Smooth muscle cell (in vitro differentiated cells): ENCODE data around the gene RTN4. TPM values are rescaled to one million over a fixed set of nuclear protein-coding genes. Genes with fewer than 3 reads are reported as not detected.

Experiments
- DNase-seq: peaks from one replicate; lab custom pipeline; 2025; ENCODE audit not compliant: unreplicated experiment; lab: John Stamatoyannopoulos, UW
- H2AFZ ChIP-seq: fragments of 200-600 bp; sonication (generic); 2 replicates; pipeline ENCODE4 v1.6.0; 2016; ENCODE audit warnings: antibody characterized with exemption, low read depth, mild to moderate bottlenecking
- H3F3A ChIP-seq: fragments of 200-600 bp; sonication (generic); 2 replicates; pipeline ENCODE4 v1.6.0; 2017; ENCODE audit warnings: antibody characterized with exemption, low read depth
- H3K27ac ChIP-seq: fragments of 200-600 bp; sonication (generic); 2 replicates; pipeline ENCODE4 v1.5.1; 2016; ENCODE audit warnings: low read depth, mild to moderate bottlenecking
- H3K27me3 ChIP-seq: fragments of 200-600 bp; sonication (generic); 2 replicates; pipeline ENCODE4 v1.6.1; 2016; ENCODE audit warnings: low read depth, mild to moderate bottlenecking
- H3K36me3 ChIP-seq: fragments of 200-600 bp; sonication (generic); 2 replicates; pipeline ENCODE4 v1.5.1; 2016; ENCODE audit warnings: low read depth
- H3K4me1 ChIP-seq: fragments of 200-600 bp; sonication (generic); 2 replicates; pipeline ENCODE4 v1.5.1; 2016; ENCODE audit warnings: low read depth
- H3K4me2 ChIP-seq: fragments of 200-600 bp; sonication (generic); 2 replicates; pipeline ENCODE4 v1.6.0; 2016; ENCODE audit warnings: mild to moderate bottlenecking
- H3K4me3 ChIP-seq: fragments of 200-600 bp; sonication (generic); 2 replicates; pipeline ENCODE4 v1.5.1; 2016; ENCODE audit warnings: mild to moderate bottlenecking
- H3K79me2 ChIP-seq: fragments of 200-600 bp; sonication (generic); 2 replicates; pipeline ENCODE4 v1.6.0; 2016; ENCODE audit warnings: low read depth, mild to moderate bottlenecking
- H3K9ac ChIP-seq: fragments of 200-600 bp; sonication (generic); 2 replicates; pipeline ENCODE4 v1.6.0; 2016; ENCODE audit warnings: low read depth
- H3K9me3 ChIP-seq: fragments of 200-600 bp; sonication (generic); replicated peaks from 2 replicates; pipeline ENCODE4 v1.5.1; 2016; ENCODE audit warnings: low read depth
- H4K20me1 ChIP-seq: fragments of 200-600 bp; sonication (generic); 2 replicates; pipeline ENCODE4 v1.6.0; 2016; ENCODE audit warnings: low read depth
- CTCF ChIP-seq: fragments of 200-600 bp; sonication (generic); IDR thresholded peaks from 2 replicates; pipeline ENCODE4 v1.5.1; 2017; ENCODE audit warnings: borderline replicate concordance, mild to moderate bottlenecking, antibody characterized with exemption; ENCODE audit not compliant: insufficient read depth, poor library complexity, severe bottlenecking
- WGBS: methylation state at CpG from one replicate; pipeline ENCODE4 v1.1.7; 2016; ENCODE audit warnings: low lambda C conversion rate; 5-methylcytosine and 5-hydroxymethylcytosine counted together
- polyA plus RNA-seq: library from polyadenylated mRNA; unstranded; fragments of >200 nt; fragmentation: Nextera tagmentation; extraction: Ambion mirVana; gene quantifications from 2 replicates; pipeline ENCODE4 v1.2.1, GENCODE V29; 2016
- total RNA-seq: library from RNA; depleted of rRNA; stranded (reverse); fragments of >200 nt; gene quantifications from 2 replicates; pipeline ENCODE4 v1.2.3, GENCODE V29; 2014

Gene RTN4
- total and polyA plus RNA-seq, 2 experiments from 2014 or later: 295 to 335 TPM

- no peak overlapping the region for H2AFZ ChIP-seq
- no peak for DNase-seq
Observed at GRCh38 chr2:55038428-55038827, 11.8 kb downstream of the RTN4 start.

GRCh38 chr2:55035716-55036115 lies 14.5 kb downstream of the RTN4 start:
- H3K27me3 ChIP-seq: no peaks in the 10 kb centered on the region
- WGBS: 77% methylated on average over 2 of the region's 2 CpGs
- H3K79me2 ChIP-seq: peaks cover 100% of the 10 kb centered on the region
- H3F3A ChIP-seq: no peaks in the 10 kb centered on the region
- no peak overlapping the region for H3K4me3 ChIP-seq
- H3K4me1 ChIP-seq: peaks cover 3% of the 10 kb centered on the region
- H4K20me1 ChIP-seq: peaks cover 100% of the 10 kb centered on the region
- H3K36me3 ChIP-seq: no peaks in the 10 kb centered on the region
- H2AFZ ChIP-seq: no peak overlapping the region
- no peak overlapping the region for H3K4me2 ChIP-seq
- no peak for DNase-seq
- H3K27ac ChIP-seq: no peak overlapping the region
- no peak overlapping the region for H3K9ac ChIP-seq
- no peaks in the 10 kb centered on the region for H3K9me3 ChIP-seq
- no peak for TF ChIP-seq CTCF

More at GRCh38 chr2:55038428-55038827, 11.8 kb downstream of the RTN4 start:
- Histone ChIP-seq H3K27me3 (no peaks in the 10 kb centered on the region), H3K4me1 (peaks cover 29% of the 10 kb centered on the region), H3K4me3 (no peak overlapping the region), H3K9me3 (no peaks in the 10 kb centered on the region), H3K27ac (peak overlapping the region; percentile 21), H3K9ac (no peak overlapping the region), H4K20me1 (peaks cover 100% of the 10 kb centered on the region), H3F3A (peaks cover 6% of the 10 kb centered on the region), H3K4me2 (no peak overlapping the region), H3K79me2 (peaks cover 100% of the 10 kb centered on the region), H3K36me3 (no peaks in the 10 kb centered on the region)
- 85% methylated on average over 1 of the region's 1 CpG for WGBS
- no peak for TF ChIP-seq CTCF

GRCh38 chr2:55033921-55034320 lies 16.3 kb downstream of the RTN4 start:
- Histone ChIP-seq H3K27me3 (no peaks in the 10 kb centered on the region), H3K4me1 (no peaks in the 10 kb centered on the region), H3K36me3 (no peaks in the 10 kb centered on the region), H3K4me2 (no peak overlapping the region), H3K9ac (no peak overlapping the region), H3K9me3 (no peaks in the 10 kb centered on the region), H3K27ac (no peak overlapping the region), H2AFZ (no peak overlapping the region), H3K79me2 (peaks cover 100% of the 10 kb centered on the region), H3K4me3 (no peak overlapping the region), H4K20me1 (peaks cover 100% of the 10 kb centered on the region), H3F3A (no peaks in the 10 kb centered on the region)
- TF ChIP-seq CTCF: no peak
- WGBS: 100% methylated on average over 2 of the region's 2 CpGs
- no peak for DNase-seq

GRCh38 chr2:55033076-55033742 lies 17.0 kb downstream of the RTN4 start:
- no peak for DNase-seq
- WGBS: 89% methylated on average over 5 of the region's 5 CpGs

More at GRCh38 chr2:55033076-55033742, 17.0 kb downstream of the RTN4 start:
- Histone ChIP-seq H3K27ac (no peak overlapping the region), H3K36me3 (no peaks in the 10 kb centered on the region), H2AFZ (no peak overlapping the region), H4K20me1 (peaks cover 100% of the 10 kb centered on the region), H3K4me2 (no peak overlapping the region), H3K4me3 (no peak overlapping the region), H3K9me3 (no peaks in the 10 kb centered on the region), H3K27me3 (no peaks in the 10 kb centered on the region), H3K79me2 (peaks cover 100% of the 10 kb centered on the region), H3K4me1 (no peaks in the 10 kb centered on the region), H3F3A (no peaks in the 10 kb centered on the region), H3K9ac (no peak overlapping the region)
- TF ChIP-seq CTCF: no peak
